Parathyroid adenoma (tissue), 2 donors: ENCODE data around the gene PTGDS.

Source experiments
- H2AFZ ChIP-seq: fragments of 300-600 bp; sonication (generic); one replicate; pipeline ENCODE4 v1.7.0; 2017; ENCODE audit warnings: antibody characterized with exemption, mild to moderate bottlenecking
- H3K27ac ChIP-seq: fragments of 300-600 bp; sonication (generic); one replicate; pipeline ENCODE4 v1.7.0; 2017
- H3K27me3 ChIP-seq: fragments of 300-600 bp; sonication (generic); one replicate; pipeline ENCODE4 v1.7.0; 2017; ENCODE audit warnings: low read length; ENCODE audit not compliant: control insufficient read depth, insufficient read depth
- H3K36me3 ChIP-seq: fragments of 300-600 bp; sonication (generic); one replicate; pipeline ENCODE4 v1.7.0; 2017; ENCODE audit warnings: low read length; ENCODE audit not compliant: control insufficient read depth, insufficient read depth
- H3K4me1 ChIP-seq: fragments of 300-600 bp; sonication (generic); one replicate; pipeline ENCODE4 v1.7.0; 2017; ENCODE audit warnings: control low read depth
- H3K4me2 ChIP-seq: fragments of 300-600 bp; sonication (generic); one replicate; pipeline ENCODE4 v1.7.0; 2017; ENCODE audit warnings: low read length
- H3K4me3 ChIP-seq: fragments of 300-600 bp; sonication (generic); one replicate; pipeline ENCODE4 v1.7.0; 2017; ENCODE audit warnings: low read depth, low read length
- H3K79me2 ChIP-seq: fragments of 300-600 bp; sonication (generic); one replicate; pipeline ENCODE4 v1.7.0; 2017; ENCODE audit warnings: control low read depth
- H3K9ac ChIP-seq: fragments of 300-600 bp; sonication (generic); one replicate; pipeline ENCODE4 v1.7.0; 2017; ENCODE audit warnings: mild to moderate bottlenecking
- H3K9me3 ChIP-seq: fragments of 300-600 bp; sonication (generic); one replicate; pipeline ENCODE4 v1.7.0; 2017; ENCODE audit warnings: low read length; ENCODE audit not compliant: control insufficient read depth
- CTCF ChIP-seq: fragments of 300-600 bp; sonication (generic); IDR thresholded peaks from one replicate; pipeline ENCODE4 v1.7.0; 2017; ENCODE audit warnings: antibody characterized with exemption, mild to moderate bottlenecking
- donor health status: primary hyperparathyroidism.

PTGDS gene

GRCh38 chr9:136955202-136955942 is 21.9 kb upstream of the PTGDS start:
- no peak overlapping the region for H3K9ac ChIP-seq
- H3K27ac ChIP-seq: no peak overlapping the region
- no peaks in the 10 kb centered on the region for H3K36me3 ChIP-seq
- TF ChIP-seq CTCF: no peak
- H2AFZ ChIP-seq: no peak overlapping the region
- H3K4me1 ChIP-seq: no peaks in the 10 kb centered on the region
- no peaks in the 10 kb centered on the region for H3K79me2 ChIP-seq
- no peaks in the 10 kb centered on the region for H3K27me3 ChIP-seq
- H3K9me3 ChIP-seq: no peaks in the 10 kb centered on the region
- H3K4me3 ChIP-seq: no peak overlapping the region
- H3K4me2 ChIP-seq: no peak overlapping the region

GRCh38 chr9:136955943-136956335 is 21.4 kb upstream of the PTGDS start:
- TF ChIP-seq CTCF: no peak
- H3K27me3 ChIP-seq: no peaks in the 10 kb centered on the region
- H3K79me2 ChIP-seq: no peaks in the 10 kb centered on the region
- no peaks in the 10 kb centered on the region for H3K36me3 ChIP-seq
- no peak overlapping the region for H3K27ac ChIP-seq
- no peaks in the 10 kb centered on the region for H3K4me1 ChIP-seq
- no peak overlapping the region for H3K4me2 ChIP-seq
- H2AFZ ChIP-seq: no peak overlapping the region
- no peak overlapping the region for H3K4me3 ChIP-seq
- H3K9me3 ChIP-seq: no peaks in the 10 kb centered on the region
- no peak overlapping the region for H3K9ac ChIP-seq

GRCh38 chr9:136956604-136957003 is 20.7 kb upstream of the PTGDS start:
- Histone ChIP-seq H3K4me2 (no peak overlapping the region), H3K4me1 (no peaks in the 10 kb centered on the region), H3K4me3 (no peak overlapping the region), H3K79me2 (no peaks in the 10 kb centered on the region), H3K9me3 (no peaks in the 10 kb centered on the region), H3K27me3 (no peaks in the 10 kb centered on the region), H3K9ac (no peak overlapping the region), H2AFZ (no peak overlapping the region), H3K36me3 (no peaks in the 10 kb centered on the region), H3K27ac (no peak overlapping the region)
- TF ChIP-seq CTCF: no peak

- Histone ChIP-seq H3K79me2 (no peaks in the 10 kb centered on the region), H3K9me3 (no peaks in the 10 kb centered on the region), H3K27ac (no peak overlapping the region), H2AFZ (no peak overlapping the region), H3K27me3 (no peaks in the 10 kb centered on the region), H3K36me3 (no peaks in the 10 kb centered on the region), H3K4me2 (no peak overlapping the region), H3K4me3 (no peak overlapping the region), H3K9ac (no peak overlapping the region), H3K4me1 (no peaks in the 10 kb centered on the region)
- no peak for TF ChIP-seq CTCF
These were observed 19.8 kb upstream of the PTGDS start for GRCh38 chr9:136957461-136957860.

- H3K79me2 ChIP-seq: no peaks in the 10 kb centered on the region
- H2AFZ ChIP-seq: no peak overlapping the region
- no peak for TF ChIP-seq CTCF
- H3K27ac ChIP-seq: no peak overlapping the region
- no peaks in the 10 kb centered on the region for H3K9me3 ChIP-seq
- no peaks in the 10 kb centered on the region for H3K27me3 ChIP-seq
- H3K4me3 ChIP-seq: no peak overlapping the region
- H3K36me3 ChIP-seq: no peaks in the 10 kb centered on the region
- H3K9ac ChIP-seq: no peak overlapping the region
- no peak overlapping the region for H3K4me2 ChIP-seq
- no peaks in the 10 kb centered on the region for H3K4me1 ChIP-seq
These were observed 19.4 kb upstream of the PTGDS start for GRCh38 chr9:136957901-136958300.
